A549 (cell line): ENCODE measurements around the gene SPINK4.

Experiments used
- CHD2 ChIP-seq: fragments of 150-350 bp; IDR thresholded peaks from 2 replicates; pipeline ENCODE4 v1.6.1; 2014; ENCODE audit warnings: low read length; ENCODE audit not compliant: partially characterized antibody
- EP300 ChIP-seq, 2 experiments: fragments of >200 bp; sonication (Bioruptor Twin); formaldehyde crosslinking; IDR thresholded peaks; 2 replicates in 1 of 2; 3 replicates in 1 of 2; pipeline ENCODE4 v1.6.1; 2016 to 2017
- JUN ChIP-seq, 2 experiments: fragments of >200 bp; sonication (Bioruptor Twin); formaldehyde crosslinking; IDR thresholded peaks; 2 replicates in 1 of 2; 3 replicates in 1 of 2; pipeline ENCODE4 v1.6.1; 2016 to 2017
- JUNB ChIP-seq: fragments of >200 bp; sonication (Bioruptor Twin); formaldehyde crosslinking; IDR thresholded peaks from 2 replicates; pipeline ENCODE4 v1.6.1; 2016
- KDM1A ChIP-seq: fragments of 200-600 bp; sonication (generic); IDR thresholded peaks from 2 replicates; pipeline ENCODE4 v1.6.1; 2016; ENCODE audit warnings: low read depth, mild to moderate bottlenecking
- NR3C1 ChIP-seq: fragments of >200 bp; sonication (Bioruptor Twin); formaldehyde crosslinking; IDR thresholded peaks from 3 replicates; pipeline ENCODE4 v1.6.1; 2017
- POLR2A ChIP-seq: IDR thresholded peaks from 2 replicates; pipeline ENCODE4 v1.6.1; 2012; ENCODE audit warnings: mild to moderate bottlenecking, low read length
- RAD21 ChIP-seq, 2 experiments: fragments of >200 bp in 1 of 2; sonication (Bioruptor Twin) in 1 of 2; formaldehyde crosslinking in 1 of 2; IDR thresholded peaks in 1 of 2; conservative IDR thresholded peaks in 1 of 2; 2 replicates in 1 of 2; 3 replicates in 1 of 2; pipeline ENCODE4 v1.6.1; 2012 to 2018; ENCODE audit warnings: inconsistent platforms in 1 of 2
- RCOR1 ChIP-seq: fragments of 150-350 bp; IDR thresholded peaks from 2 replicates; pipeline ENCODE4 v1.6.1; 2014; ENCODE audit warnings: antibody characterized with exemption, low read length, low read depth
- TF ChIP-seq, protein P1 (sequence below): fragments of >200 bp; sonication (Bioruptor Twin); formaldehyde crosslinking; IDR thresholded peaks from 3 replicates; pipeline ENCODE4 v1.5.1; 2016
- TF ChIP-seq, protein P2 (sequence below): IDR thresholded peaks from 2 replicates; pipeline ENCODE4 v1.6.1; 2012

DNA sequence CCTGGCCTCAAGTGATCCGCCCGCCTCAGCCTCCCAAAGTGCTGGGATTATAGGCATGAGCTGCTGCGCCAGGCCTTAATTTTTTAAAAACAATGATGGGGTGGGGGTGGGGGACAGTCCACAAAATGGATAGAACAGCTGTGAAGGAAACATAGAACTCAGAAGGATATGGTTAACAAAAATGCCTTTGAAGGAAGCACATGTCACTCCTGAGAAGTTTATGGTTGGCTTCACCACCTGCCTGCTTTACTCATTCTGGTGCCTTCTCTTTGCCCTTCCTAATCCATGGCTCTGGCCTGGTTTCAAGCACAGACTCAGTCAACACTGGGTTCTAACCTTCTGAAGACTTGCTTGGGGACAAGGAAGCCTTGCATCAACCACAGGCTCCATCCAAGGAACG, 14.2 kb downstream of the SPINK4 start:
- TF ChIP-seq EP300 (IDR thresholded peaks at IDR 0.05) (no peak), POLR2A (no peak), NR3C1 (no peak), RAD21 (conservative IDR thresholded peaks at IDR 0.05 in 1 of 2, IDR thresholded peaks at IDR 0.05 in 1 of 2) (no peak), CHD2 (no peak), JUN (IDR thresholded peaks at IDR 0.05) (no peak), RCOR1 (no peak), KDM1A (no peak), JUNB (no peak)
- TF ChIP-seq, protein P1, sequence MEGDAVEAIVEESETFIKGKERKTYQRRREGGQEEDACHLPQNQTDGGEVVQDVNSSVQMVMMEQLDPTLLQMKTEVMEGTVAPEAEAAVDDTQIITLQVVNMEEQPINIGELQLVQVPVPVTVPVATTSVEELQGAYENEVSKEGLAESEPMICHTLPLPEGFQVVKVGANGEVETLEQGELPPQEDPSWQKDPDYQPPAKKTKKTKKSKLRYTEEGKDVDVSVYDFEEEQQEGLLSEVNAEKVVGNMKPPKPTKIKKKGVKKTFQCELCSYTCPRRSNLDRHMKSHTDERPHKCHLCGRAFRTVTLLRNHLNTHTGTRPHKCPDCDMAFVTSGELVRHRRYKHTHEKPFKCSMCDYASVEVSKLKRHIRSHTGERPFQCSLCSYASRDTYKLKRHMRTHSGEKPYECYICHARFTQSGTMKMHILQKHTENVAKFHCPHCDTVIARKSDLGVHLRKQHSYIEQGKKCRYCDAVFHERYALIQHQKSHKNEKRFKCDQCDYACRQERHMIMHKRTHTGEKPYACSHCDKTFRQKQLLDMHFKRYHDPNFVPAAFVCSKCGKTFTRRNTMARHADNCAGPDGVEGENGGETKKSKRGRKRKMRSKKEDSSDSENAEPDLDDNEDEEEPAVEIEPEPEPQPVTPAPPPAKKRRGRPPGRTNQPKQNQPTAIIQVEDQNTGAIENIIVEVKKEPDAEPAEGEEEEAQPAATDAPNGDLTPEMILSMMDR: no peak
- TF ChIP-seq, protein P2, sequence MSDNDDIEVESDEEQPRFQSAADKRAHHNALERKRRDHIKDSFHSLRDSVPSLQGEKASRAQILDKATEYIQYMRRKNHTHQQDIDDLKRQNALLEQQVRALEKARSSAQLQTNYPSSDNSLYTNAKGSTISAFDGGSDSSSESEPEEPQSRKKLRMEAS: no peak
